ENCODE measurements around the gene SLC9A3. TPM values are rescaled to one million over a fixed set of nuclear protein-coding genes. Genes with fewer than 3 reads are reported as not detected.

The SLC9A3 gene
- total and polyA plus RNA-seq, 2 of the 13 experiments (the other 11 are each of a cell fraction or from before 2014, with no cell fraction given): 1.5 to 1.8 TPM

DNA sequence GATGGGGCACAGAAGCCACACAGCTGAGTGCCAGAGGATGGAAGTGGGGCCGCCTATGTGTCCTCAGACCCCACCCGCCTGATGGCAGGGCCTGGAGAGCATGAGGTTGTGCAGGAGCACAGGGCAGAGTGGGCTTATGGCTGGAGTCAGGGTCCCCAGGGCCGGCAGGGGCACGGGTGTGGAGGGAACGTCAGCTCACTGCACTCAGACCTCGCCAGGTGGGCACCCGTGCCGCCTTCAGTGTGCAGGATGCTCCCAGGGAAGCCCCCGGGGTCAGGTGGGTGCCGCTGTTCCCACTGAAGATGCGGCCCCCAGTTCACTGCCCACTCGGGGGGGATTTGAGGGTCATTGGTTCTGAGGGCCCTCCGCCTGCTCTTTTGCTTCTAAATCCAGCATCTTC, 46.4 kb downstream of the SLC9A3 start:
- ATAC-seq (no peak), DNase-seq (ENCODE audit: low spot score) (no peak), FAIRE-seq (no peak)
- peaks cover 19 to 77% of the 10 kb centered on the region in 2 experiments for H3K27me3 ChIP-seq (ENCODE audit: control insufficient read depth in 1 of 2, insufficient read depth in 2 of 2, low read length in 2 of 2)
- in situ Hi-C loops (cut with HindIII; ENCODE audit: extremely low pct_ligation_motif_present, low pct_unique_long_range_greater_than_20kb) (no loop called here), intact Hi-C loops (cut with micrococcal nuclease; ENCODE audit: unreplicated experiment) (no loop called here)
- peaks cover 15% of the 10 kb centered on the region for H3K4me1 ChIP-seq (ENCODE audit: insufficient read depth, low read length)
- no peaks in the 10 kb centered on the region; a peak in 1 of 5 replicates for H3K36me3 ChIP-seq (replicated peaks in 1 of 2; ENCODE audit: control insufficient read depth in 1 of 2, insufficient read depth in 2 of 2, low read length in 2 of 2)
- H3K4me2 ChIP-seq (ENCODE audit: low read depth, low read length): no peak overlapping the region
- H4K20me1 ChIP-seq (ENCODE audit: insufficient read depth, low read length): no peaks in the 10 kb centered on the region
- H3K27ac ChIP-seq (ENCODE audit: extremely low read length, insufficient read depth, low read length): no peak overlapping the region
- no peak overlapping the region for H2AFZ ChIP-seq (ENCODE audit: low read length)
- H3K9me3 ChIP-seq (ENCODE audit: low read length): no peaks in the 10 kb centered on the region
- POLR2A ChIA-PET: no interaction called here
- no CpG with 5 or more reads among the region's 13 CpGs for WGBS (ENCODE audit: low lambda C conversion rate)
- no peak overlapping the region for H3K4me3 ChIP-seq (replicated peaks in 1 of 3; ENCODE audit: insufficient read depth in 1 of 3, low read depth in 2 of 3, low read length in 3 of 3)
- no peak overlapping the region for H3K9ac ChIP-seq (ENCODE audit: insufficient read depth, low read depth, low read length)
- TF ChIP-seq GTF3A (CRISPR knock-in tag; conservative IDR thresholded peaks at IDR 0.05): no peak
- peak; percentile 1 for TF ChIP-seq AGO1 (IDR thresholded peaks at IDR 0.05; ENCODE audit: low read depth, low read length, poor library complexity, severe bottlenecking)
- peak; percentile 20 for TF ChIP-seq AGO2 (optimal IDR thresholded peaks at IDR 0.05; ENCODE audit: low read depth, low read length)
- no peaks in the 10 kb centered on the region for H3K79me2 ChIP-seq (ENCODE audit: insufficient read depth, low read length)
- CTCF ChIA-PET (ENCODE audit: low intra/inter-chr PET ratio, low total read pairs): no interaction called here
- no TSS peak for BruUV-seq (replicated peaks)

DNA sequence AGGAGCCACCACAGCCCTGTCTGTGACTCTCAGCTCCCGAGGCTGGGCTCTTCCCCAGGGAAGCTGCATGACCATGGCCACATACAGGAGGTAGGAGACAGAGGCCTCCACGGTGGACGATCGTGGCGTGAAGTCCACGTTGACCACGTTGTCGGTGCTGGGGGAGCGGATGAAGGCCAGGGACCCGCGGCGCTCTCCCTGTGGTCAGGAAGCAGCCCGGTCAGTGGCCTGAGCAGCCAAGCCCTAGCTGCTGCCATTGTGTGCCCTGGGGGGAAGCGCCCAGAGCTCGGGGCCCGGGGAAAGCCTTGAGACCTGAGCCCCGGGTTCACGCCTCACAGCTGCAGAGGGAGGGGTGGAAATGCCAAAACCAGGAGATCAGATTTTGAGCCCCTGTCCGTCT, 47.0 kb downstream of the SLC9A3 start:
- Histone ChIP-seq H3K4me1 (ENCODE audit: insufficient read depth, low read length) (peaks cover 15% of the 10 kb centered on the region), H3K27ac (ENCODE audit: extremely low read length, insufficient read depth, low read length) (no peak overlapping the region), H3K9me3 (ENCODE audit: low read length) (no peaks in the 10 kb centered on the region), H3K4me2 (ENCODE audit: low read depth, low read length) (no peak overlapping the region), H3K79me2 (ENCODE audit: insufficient read depth, low read length) (peaks cover 3% of the 10 kb centered on the region), H4K20me1 (ENCODE audit: insufficient read depth, low read length) (no peaks in the 10 kb centered on the region), H3K27me3 (ENCODE audit: control insufficient read depth in 1 of 2, insufficient read depth in 2 of 2, low read length in 2 of 2) (peaks cover 19 to 72% of the 10 kb centered on the region in 2 experiments), H3K9ac (ENCODE audit: insufficient read depth, low read depth, low read length) (no peak overlapping the region), H3K4me3 (replicated peaks in 1 of 3; ENCODE audit: insufficient read depth in 1 of 3, low read depth in 2 of 3, low read length in 3 of 3) (no peak overlapping the region), H3K36me3 (replicated peaks in 1 of 2; ENCODE audit: control insufficient read depth in 1 of 2, insufficient read depth in 2 of 2, low read length in 2 of 2) (no peaks in the 10 kb centered on the region; a peak in 1 of 5 replicates), H2AFZ (ENCODE audit: low read length) (no peak overlapping the region)
- in situ Hi-C loops (cut with HindIII; ENCODE audit: extremely low pct_ligation_motif_present, low pct_unique_long_range_greater_than_20kb): no loop called here
- FAIRE-seq: no peak
- intact Hi-C loops (cut with micrococcal nuclease; ENCODE audit: unreplicated experiment): no loop called here
- ChIA-PET CTCF (ENCODE audit: low intra/inter-chr PET ratio, low total read pairs) (no interaction called here), POLR2A (no interaction called here)
- WGBS (ENCODE audit: low lambda C conversion rate): 0% methylated on average over 1 of the region's 19 CpGs
- ATAC-seq: no peak
- BruUV-seq (replicated peaks): no TSS peak
- no peak for DNase-seq (ENCODE audit: low spot score)
- TF ChIP-seq ZNF282 (IDR thresholded peaks at IDR 0.05; ENCODE audit: partially characterized antibody) (no peak), SNAPC5 (CRISPR knock-in tag; IDR thresholded peaks at IDR 0.05; ENCODE audit: borderline replicate concordance) (no peak), KDM3A (CRISPR knock-in tag; IDR thresholded peaks at IDR 0.05; ENCODE audit: low read depth) (no peak), ZNF292 (CRISPR knock-in tag; IDR thresholded peaks at IDR 0.05; ENCODE audit: borderline replicate concordance, low read depth) (no peak), ARNTL (CRISPR knock-in tag; IDR thresholded peaks at IDR 0.05) (no peak), ZFX (CRISPR knock-in tag; IDR thresholded peaks at IDR 0.05; ENCODE audit: low read depth) (no peak), EP300 (IDR thresholded peaks at IDR 0.05; ENCODE audit: low read depth in 2 of 2, low read length in 2 of 2) (no peak), EP300 (CRISPR knock-in tag; IDR thresholded peaks at IDR 0.05; ENCODE audit: borderline replicate concordance) (no peak), ZSCAN20 (CRISPR knock-in tag; IDR thresholded peaks at IDR 0.05; ENCODE audit: borderline replicate concordance) (no peak), AGO2 (optimal IDR thresholded peaks at IDR 0.05; ENCODE audit: low read depth, low read length) (peak; percentile 11), FOSL1 (CRISPR knock-in tag; IDR thresholded peaks at IDR 0.05; ENCODE audit: borderline replicate concordance) (no peak), ZKSCAN5 (CRISPR knock-in tag; IDR thresholded peaks at IDR 0.05) (no peak), EEA1 (CRISPR knock-in tag; IDR thresholded peaks at IDR 0.05; ENCODE audit: borderline replicate concordance) (no peak), HNRNPL (IDR thresholded peaks at IDR 0.05; ENCODE audit: low read depth, low read length) (no peak), KDM5B (CRISPR knock-in tag; IDR thresholded peaks at IDR 0.05; ENCODE audit: borderline replicate concordance) (no peak), ZNF577 (CRISPR knock-in tag; IDR thresholded peaks at IDR 0.05; ENCODE audit: borderline replicate concordance, low read depth) (no peak), SALL1 (CRISPR knock-in tag; IDR thresholded peaks at IDR 0.05) (no peak)
- TF ChIP-seq, protein P1, sequence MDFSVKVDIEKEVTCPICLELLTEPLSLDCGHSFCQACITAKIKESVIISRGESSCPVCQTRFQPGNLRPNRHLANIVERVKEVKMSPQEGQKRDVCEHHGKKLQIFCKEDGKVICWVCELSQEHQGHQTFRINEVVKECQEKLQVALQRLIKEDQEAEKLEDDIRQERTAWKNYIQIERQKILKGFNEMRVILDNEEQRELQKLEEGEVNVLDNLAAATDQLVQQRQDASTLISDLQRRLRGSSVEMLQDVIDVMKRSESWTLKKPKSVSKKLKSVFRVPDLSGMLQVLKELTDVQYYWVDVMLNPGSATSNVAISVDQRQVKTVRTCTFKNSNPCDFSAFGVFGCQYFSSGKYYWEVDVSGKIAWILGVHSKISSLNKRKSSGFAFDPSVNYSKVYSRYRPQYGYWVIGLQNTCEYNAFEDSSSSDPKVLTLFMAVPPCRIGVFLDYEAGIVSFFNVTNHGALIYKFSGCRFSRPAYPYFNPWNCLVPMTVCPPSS (IDR thresholded peaks at IDR 0.05): no peak

Data from HepG2 (cell line).